ENCODE measurements around the gene UNKL. TPM values are rescaled to one million over a fixed set of nuclear protein-coding genes. Genes with fewer than 3 reads are reported as not detected.
A peak's percentile ranks its signal among the peaks of the same experiment; 100 is the strongest.

The UNKL gene
- total RNA-seq, 1 donor from 2014 or later: 31.5 TPM

GRCh38 chr16:1324286-1324826 is 90.1 kb downstream of the UNKL start:
- no peak for TF ChIP-seq CTCF (IDR thresholded peaks at IDR 0.05; ENCODE audit: unreplicated experiment)
- DNase-seq (ENCODE audit: low spot score, unreplicated experiment): no peak

GRCh38 chr16:1323296-1324239 is 90.9 kb downstream of the UNKL start:
- TF ChIP-seq CTCF (IDR thresholded peaks at IDR 0.05; ENCODE audit: unreplicated experiment): no peak
- no peaks in the 10 kb centered on the region for H3K27me3 Mint-ChIP-seq
- H3K4me1 Mint-ChIP-seq (ENCODE audit: low read depth): no peaks in the 10 kb centered on the region
- H3K4me3 Mint-ChIP-seq (ENCODE audit: low read depth): no peak overlapping the region
- no peak for DNase-seq (ENCODE audit: low spot score, unreplicated experiment)
- H3K9me3 Mint-ChIP-seq (ENCODE audit: low read depth): no peaks in the 10 kb centered on the region
- peaks cover 9% of the 10 kb centered on the region for H3K36me3 Mint-ChIP-seq (ENCODE audit: insufficient read depth)
- peak overlapping the region; percentile 52 for H3K27ac Mint-ChIP-seq

More at GRCh38 chr16:1324286-1324826, 90.1 kb downstream of the UNKL start:
- Mint-ChIP-seq H3K4me1 (ENCODE audit: low read depth) (no peaks in the 10 kb centered on the region), H3K4me3 (ENCODE audit: low read depth) (no peak overlapping the region), H3K36me3 (ENCODE audit: insufficient read depth) (peaks cover 8% of the 10 kb centered on the region), H3K9me3 (ENCODE audit: low read depth) (no peaks in the 10 kb centered on the region), H3K27ac (no peak overlapping the region), H3K27me3 (no peaks in the 10 kb centered on the region)

- DNase-seq (ENCODE audit: low spot score, unreplicated experiment): no peak
- H3K27ac Mint-ChIP-seq: no peak overlapping the region
- no peak for TF ChIP-seq CTCF (IDR thresholded peaks at IDR 0.05; ENCODE audit: unreplicated experiment)
- no peaks in the 10 kb centered on the region for H3K4me1 Mint-ChIP-seq (ENCODE audit: low read depth)
- no peaks in the 10 kb centered on the region for H3K9me3 Mint-ChIP-seq (ENCODE audit: low read depth)
- no peak overlapping the region for H3K4me3 Mint-ChIP-seq (ENCODE audit: low read depth)
- H3K36me3 Mint-ChIP-seq (ENCODE audit: insufficient read depth): peaks cover 16% of the 10 kb centered on the region
- H3K27me3 Mint-ChIP-seq: no peaks in the 10 kb centered on the region
These were observed 92.1 kb downstream of the UNKL start for GRCh38 chr16:1322407-1322806.

- H3K27ac Mint-ChIP-seq: no peak overlapping the region
- no peaks in the 10 kb centered on the region for H3K9me3 Mint-ChIP-seq (ENCODE audit: low read depth)
- DNase-seq (ENCODE audit: low spot score, unreplicated experiment): no peak
- H3K27me3 Mint-ChIP-seq: no peaks in the 10 kb centered on the region
- no peaks in the 10 kb centered on the region for H3K4me1 Mint-ChIP-seq (ENCODE audit: low read depth)
- no peak overlapping the region for H3K4me3 Mint-ChIP-seq (ENCODE audit: low read depth)
- peaks cover 20% of the 10 kb centered on the region for H3K36me3 Mint-ChIP-seq (ENCODE audit: insufficient read depth)
- TF ChIP-seq CTCF (IDR thresholded peaks at IDR 0.05; ENCODE audit: unreplicated experiment): no peak
These were observed 93.8 kb downstream of the UNKL start for GRCh38 chr16:1320658-1321240.

- Mint-ChIP-seq H3K27me3 (no peaks in the 10 kb centered on the region), H3K4me1 (ENCODE audit: low read depth) (no peaks in the 10 kb centered on the region), H3K9me3 (ENCODE audit: low read depth) (no peaks in the 10 kb centered on the region), H3K36me3 (ENCODE audit: insufficient read depth) (peaks cover 18% of the 10 kb centered on the region), H3K27ac (no peak overlapping the region), H3K4me3 (ENCODE audit: low read depth) (no peak overlapping the region)
- no peak for DNase-seq (ENCODE audit: low spot score, unreplicated experiment)
- TF ChIP-seq CTCF (IDR thresholded peaks at IDR 0.05; ENCODE audit: unreplicated experiment): no peak
These were observed 94.4 kb downstream of the UNKL start for GRCh38 chr16:1320097-1320496.
